HCT116 (cell line): ENCODE results near the gene ZNF121. TPM values are rescaled to one million over a fixed set of nuclear protein-coding genes. Genes with fewer than 3 reads are reported as not detected.

Experiments used
- ATAC-seq: fragments of 200-7000 bp; cut with Tn5 transposase; 2 replicates; pipeline ENCODE4 v1.9.1; 2020; ENCODE audit warnings: mild to moderate bottlenecking, moderate library complexity
- BruUV-seq: library from RNA; stranded (reverse); fragments of 400-500 nt; replicated peaks from 2 replicates; lab custom pipeline; 2021; lab: Mats Ljungman, UMichigan
- CTCF ChIA-PET: fragments of 300-600 bp; sonication (Branson Sonifier 250); formaldehyde crosslinking; loops from one replicate; lab custom pipeline; 2021; ENCODE audit warnings: antibody characterized with exemption; lab: Charles Lee
- POLR2A ChIA-PET: fragments of 300-600, 350-600 bp; sonication (Branson Sonifier 250); formaldehyde crosslinking; loops from one replicate; lab custom pipeline; 2021; ENCODE audit warnings: antibody characterized with exemption; lab: Charles Lee
- RAD21 ChIA-PET, 2 experiments: fragments of 300-600 bp; sonication (Branson Sonifier 250); formaldehyde crosslinking; loops; one replicate each; lab custom pipeline; 2023; ENCODE audit warnings: low total read pairs in 2 of 2; ENCODE audit not compliant: uncharacterized antibody in 2 of 2, unreplicated experiment in 2 of 2, low non-redundant PET in 1 of 2; lab: Charles Lee
- DNase-seq: peaks from one replicate; pipeline ENCODE4 v3.0.0-alpha.2; 2010; ENCODE audit warnings: low read depth, low spot score
- H2AFZ ChIP-seq: fragments of 200-600 bp; shearing (Covaris generic), sonication (generic); 2 replicates; pipeline ENCODE4 v1.6.1; 2017; ENCODE audit warnings: low read depth, mixed run types, mixed read lengths, antibody characterized with exemption, low read length; ENCODE audit not compliant: poor library complexity, severe bottlenecking
- H3K27ac ChIP-seq: 2 replicates; pipeline ENCODE4 v1.5.1; 2012; ENCODE audit warnings: low read depth, low read length
- H3K27me3 ChIP-seq: fragments of 200-600 bp; sonication (generic); 2 replicates; pipeline ENCODE4 v1.6.1; 2016; ENCODE audit warnings: mixed run types, low read length, mixed read lengths; ENCODE audit not compliant: insufficient read depth
- H3K36me3 ChIP-seq, 2 experiments: fragments of 200-500 bp in 1 of 2; fragments of 200-600 bp in 1 of 2; sonication (Bioruptor generic) in 1 of 2; sonication (generic) in 1 of 2; 2 replicates each; pipeline versions ENCODE4 v1.5.1 to v1.6.1; 2014 to 2016; ENCODE audit warnings: low read length in 2 of 2, inconsistent platforms in 1 of 2, mixed read lengths in 1 of 2, mixed run types in 1 of 2; ENCODE audit not compliant: insufficient read depth in 2 of 2, control insufficient read depth in 1 of 2
- H3K4me1 ChIP-seq, 2 experiments: fragments of 200-600 bp in 1 of 2; sonication (generic) in 1 of 2; 2 replicates each; pipeline versions ENCODE4 v1.5.1 to v1.6.1; 2012 to 2017; ENCODE audit warnings: low read length in 2 of 2, inconsistent platforms in 1 of 2, mild to moderate bottlenecking in 1 of 2, mixed read lengths in 1 of 2, mixed run types in 1 of 2, moderate library complexity in 1 of 2; ENCODE audit not compliant: insufficient read depth in 2 of 2, control insufficient read depth in 1 of 2
- H3K4me2 ChIP-seq: fragments of 200-600 bp; sonication (generic); 2 replicates; pipeline ENCODE4 v1.6.1; 2017; ENCODE audit warnings: mixed run types, low read length, mixed read lengths
- H3K4me3 ChIP-seq, 2 experiments: fragments of 200-600 bp in 1 of 2; sonication (generic) in 1 of 2; replicated peaks in 1 of 2; 2 replicates each; pipeline ENCODE4 v1.5.1; 2011 to 2016; ENCODE audit warnings: low read length in 2 of 2, control low read depth in 1 of 2, low read depth in 1 of 2, mild to moderate bottlenecking in 1 of 2, mixed read lengths in 1 of 2, mixed run types in 1 of 2
- H3K79me2 ChIP-seq: fragments of 200-600 bp; sonication (generic); 2 replicates; pipeline ENCODE4 v1.6.1; 2017; ENCODE audit warnings: mild to moderate bottlenecking, mixed run types, low read length, moderate library complexity, mixed read lengths; ENCODE audit not compliant: insufficient read depth
- H3K9ac ChIP-seq: fragments of 200-600 bp; sonication (generic); 2 replicates; pipeline ENCODE4 v1.6.1; 2016; ENCODE audit warnings: low read length, mixed read lengths
- H3K9me2 ChIP-seq: fragments of 200-600 bp; sonication (generic), shearing (Covaris generic); 2 replicates; pipeline ENCODE4 v1.6.1; 2017; ENCODE audit warnings: mixed run types, mild to moderate bottlenecking, moderate library complexity; ENCODE audit not compliant: insufficient read depth
- H3K9me3 ChIP-seq, 2 experiments: fragments of 200-500 bp in 1 of 2; fragments of 200-600 bp in 1 of 2; sonication (Bioruptor generic) in 1 of 2; sonication (generic) in 1 of 2; 2 replicates each; pipeline ENCODE4 v1.6.1; 2014 to 2017; ENCODE audit warnings: low read length in 2 of 2, mixed read lengths in 2 of 2, inconsistent platforms in 1 of 2, low read depth in 1 of 2, mild to moderate bottlenecking in 1 of 2, mixed run types in 1 of 2, moderate library complexity in 1 of 2; ENCODE audit not compliant: control insufficient read depth in 1 of 2, insufficient read depth in 1 of 2
- H4K20me1 ChIP-seq: fragments of 200-600 bp; sonication (generic), shearing (Covaris generic); 2 replicates; pipeline ENCODE4 v1.6.1; 2017; ENCODE audit warnings: mixed run types, mild to moderate bottlenecking, moderate library complexity; ENCODE audit not compliant: insufficient read depth
- CTCF ChIP-seq, 3 experiments: fragments of 200-600 bp in 1 of 3; sonication (generic) in 1 of 3; IDR thresholded peaks in 2 of 3; conservative IDR thresholded peaks in 1 of 3; 2 replicates each; pipeline ENCODE4 v1.5.1; 2012 to 2017; ENCODE audit warnings: low read depth in 2 of 3, low read length in 2 of 3, antibody characterized with exemption in 1 of 3, borderline replicate concordance in 1 of 3, control low read depth in 1 of 3, mild to moderate bottlenecking in 1 of 3, mixed read lengths in 1 of 3, mixed run types in 1 of 3, moderate library complexity in 1 of 3; ENCODE audit not compliant: insufficient read depth in 1 of 3
- EZH2 ChIP-seq: fragments of 200-600 bp; sonication (generic); IDR thresholded peaks from 2 replicates; pipeline ENCODE4 v1.6.1; 2017; ENCODE audit warnings: antibody characterized with exemption, mixed run types
- FOSL1 ChIP-seq: IDR thresholded peaks from 2 replicates; pipeline ENCODE4 v1.6.1; 2012; ENCODE audit warnings: low read depth
- JUND ChIP-seq: IDR thresholded peaks from 2 replicates; pipeline ENCODE4 v1.6.1; 2012
- POLR2A ChIP-seq: IDR thresholded peaks from 2 replicates; pipeline ENCODE4 v1.7.0; 2011; ENCODE audit warnings: borderline replicate concordance; ENCODE audit not compliant: insufficient read depth, insufficient read length; ENCODE audit errors: extremely low read depth
- SIN3A ChIP-seq: IDR thresholded peaks from 2 replicates; pipeline ENCODE4 v1.6.1; 2012; ENCODE audit warnings: low read depth
- SRF ChIP-seq: IDR thresholded peaks from 2 replicates; pipeline ENCODE4 v1.6.1; 2012; ENCODE audit warnings: low read depth
- TCF7L2 ChIP-seq: IDR thresholded peaks from 2 replicates; pipeline ENCODE4 v1.7.0; 2011; ENCODE audit warnings: borderline replicate concordance, inconsistent platforms; ENCODE audit not compliant: insufficient read depth, insufficient read length; ENCODE audit errors: extremely low read depth
- ZFX ChIP-seq: fragments of 450-650 bp; IDR thresholded peaks from 2 replicates; pipeline ENCODE4 v1.6.1; 2017
- ZNF274 ChIP-seq: fragments of 200-500 bp; sonication (Bioruptor generic); IDR thresholded peaks from 2 replicates; pipeline ENCODE4 v1.6.1; 2014; ENCODE audit warnings: mild to moderate bottlenecking, low read depth, low read length, inconsistent platforms
- intact Hi-C: fragments of 100-400 bp; cut with micrococcal nuclease; formaldehyde crosslinking; loops from 2 replicates; pipeline ENCODE4 v1.10.0; 2022
- total RNA-seq: library from RNA; stranded (reverse); gene quantifications from one replicate; pipeline ENCODE4 v1.2.1, GENCODE V29; 2021; ENCODE audit not compliant: unreplicated experiment

Gene ZNF121
- total RNA-seq, 1 experiment from 2014 or later: 80.9 TPM

- CTCF ChIA-PET: no interaction called here
- DNase-seq (no peak), ATAC-seq (no peak)
- Histone ChIP-seq H3K9me2 (no peaks in the 10 kb centered on the region), H3K27me3 (no peaks in the 10 kb centered on the region), H3K4me3 (no peak overlapping the region), H4K20me1 (no peaks in the 10 kb centered on the region), H3K79me2 (no peaks in the 10 kb centered on the region), H3K36me3 (no peaks in the 10 kb centered on the region), H3K27ac (no peak overlapping the region), H2AFZ (no peak overlapping the region), H3K9ac (no peak overlapping the region), H3K4me1 (no peaks in the 10 kb centered on the region), H3K4me2 (no peak overlapping the region), H3K9me3 (peaks cover 31 to 45% of the 10 kb centered on the region in 2 experiments; a peak in 3 of 4 replicates)
- BruUV-seq: no TSS peak
- POLR2A ChIA-PET: no interaction called here
- intact Hi-C loops: no loop called here
- RAD21 ChIA-PET: no interaction called here
- TF ChIP-seq CTCF (IDR thresholded peaks at IDR 0.05 in 2 of 3, conservative IDR thresholded peaks at IDR 0.05 in 1 of 3; ENCODE audit: borderline replicate concordance in 1 of 3, insufficient read depth in 1 of 3, low read depth in 2 of 3, low read length in 2 of 3) (no peak), JUND (peak; percentile 21; the same call in 1 of the 2 replicates), FOSL1 (peak; percentile 59; the same call in 1 of the 2 replicates)
These were observed 52.4 kb downstream of the ZNF121 start for GRCh38 chr19:9531933-9532332.

GRCh38 chr19:9528757-9529336, 55.5 kb downstream of the ZNF121 start:
- Histone ChIP-seq H3K4me3 (no peak overlapping the region), H3K79me2 (no peaks in the 10 kb centered on the region), H3K9me2 (no peaks in the 10 kb centered on the region), H2AFZ (no peak overlapping the region), H3K36me3 (no peaks in the 10 kb centered on the region), H3K27me3 (no peaks in the 10 kb centered on the region), H4K20me1 (no peaks in the 10 kb centered on the region), H3K9ac (no peak overlapping the region), H3K9me3 (peaks cover 45 to 59% of the 10 kb centered on the region in 2 experiments; a peak in 3 of 4 replicates), H3K4me1 (no peaks in the 10 kb centered on the region), H3K4me2 (no peak overlapping the region), H3K27ac (no peak overlapping the region)
- DNase-seq (no peak), ATAC-seq (no peak)
- ChIA-PET CTCF (no interaction called here), POLR2A (no interaction called here), RAD21 (no interaction called here)
- no TSS peak for BruUV-seq
- TF ChIP-seq TCF7L2 (no peak), POLR2A (no peak), EZH2 (no peak), ZNF274 (peak; percentile 77), SIN3A (no peak), CTCF (IDR thresholded peaks at IDR 0.05 in 2 of 3, conservative IDR thresholded peaks at IDR 0.05 in 1 of 3; ENCODE audit: borderline replicate concordance in 1 of 3, insufficient read depth in 1 of 3, low read depth in 2 of 3, low read length in 2 of 3) (no peak), ZFX (no peak), SRF (no peak)
- intact Hi-C loops: no loop called here
